HepG2 (cell line): ENCODE results near the gene TIMM44. TPM values are rescaled to one million over a fixed set of nuclear protein-coding genes. Genes with fewer than 3 reads are reported as not detected.
A peak's percentile ranks its signal among the peaks of the same experiment; 100 is the strongest.

Experiments
- ADNP ChIP-seq: sonication (generic); formaldehyde crosslinking; IDR thresholded peaks from 2 replicates; pipeline ENCODE4 v1.4.0; 2020; ENCODE audit warnings: missing genetic modification reagents
- ASH2L ChIP-seq: fragments of 300-600, 200-600 bp; sonication (generic); IDR thresholded peaks from 2 replicates; pipeline ENCODE4 v1.7.0; 2017; ENCODE audit warnings: low read depth, mild to moderate bottlenecking, moderate library complexity, mixed read lengths, low read length; ENCODE audit not compliant: insufficient read length
- EED ChIP-seq: sonication (generic); formaldehyde crosslinking; IDR thresholded peaks from 2 replicates; pipeline ENCODE4 v1.5.0; 2020; ENCODE audit warnings: mild to moderate bottlenecking, missing genetic modification reagents
- GATA4 ChIP-seq: sonication (generic); IDR thresholded peaks from 2 replicates; pipeline ENCODE4 v1.6.1; 2016; ENCODE audit warnings: antibody characterized with exemption, low read depth, borderline replicate concordance
- KLF16 ChIP-seq, 2 experiments: sonication (generic) in 1 of 2; formaldehyde crosslinking in 1 of 2; IDR thresholded peaks; 2 replicates each; pipeline versions ENCODE4 v1.6.1 to v1.8.0; 2016 to 2023; ENCODE audit warnings: missing genetic modification reagents in 2 of 2, missing compliant biosample characterization in 1 of 2
- KLF6 ChIP-seq: IDR thresholded peaks from 2 replicates; pipeline ENCODE4 v1.8.0; 2016; ENCODE audit warnings: missing biosample characterization, missing genetic modification reagents
- MAFK ChIP-seq, 2 experiments: IDR thresholded peaks in 1 of 2; conservative IDR thresholded peaks in 1 of 2; 2 replicates each; pipeline ENCODE4 v1.6.1; 2011; ENCODE audit warnings: improper control_type of control experiment in 2 of 2, low read length in 2 of 2
- NR2C2 ChIP-seq: sonication (generic); formaldehyde crosslinking; IDR thresholded peaks from 2 replicates; pipeline ENCODE4 v1.4.0; 2020; ENCODE audit warnings: missing genetic modification reagents, mild to moderate bottlenecking, moderate library complexity, borderline replicate concordance
- RELA ChIP-seq: sonication (generic); formaldehyde crosslinking; IDR thresholded peaks from 2 replicates; pipeline ENCODE4 v1.4.0; 2020; ENCODE audit warnings: missing genetic modification reagents
- TOE1 ChIP-seq: sonication (generic); formaldehyde crosslinking; IDR thresholded peaks from 2 replicates; pipeline ENCODE4 v1.4.0; 2020; ENCODE audit warnings: mild to moderate bottlenecking, missing genetic modification reagents
- ZKSCAN1 ChIP-seq: fragments of 150-350 bp; IDR thresholded peaks from 2 replicates; pipeline ENCODE4 v1.6.1; 2014; ENCODE audit warnings: low read length
- ZNF253 ChIP-seq: sonication (generic); formaldehyde crosslinking; IDR thresholded peaks from 2 replicates; pipeline ENCODE4 v1.8.0; 2022; ENCODE audit warnings: mild to moderate bottlenecking, missing genetic modification reagents, borderline replicate concordance
- ZNF530 ChIP-seq: sonication (generic); formaldehyde crosslinking; IDR thresholded peaks from 2 replicates; pipeline ENCODE4 v1.5.0; 2020; ENCODE audit warnings: low read depth, mild to moderate bottlenecking, missing genetic modification reagents
- ZNF569 ChIP-seq: sonication (generic); formaldehyde crosslinking; IDR thresholded peaks from 2 replicates; pipeline ENCODE4 v1.5.0; 2020; ENCODE audit warnings: mild to moderate bottlenecking, missing genetic modification reagents, moderate library complexity, borderline replicate concordance
- ZNF644 ChIP-seq: IDR thresholded peaks from 2 replicates; pipeline ENCODE4 v1.6.1; 2016; ENCODE audit warnings: low read depth
- polyA plus RNA-seq, 8 experiments: library from polyadenylated mRNA; depleted of rRNA in 3 of 8; stranded (reverse) in 7 of 8; unstranded in 1 of 8; fragments of >200 nt; fragmentation: Illumina TruSeq in 4 of 8; extraction: Trizol in 4 of 8; gene quantifications; 2 replicates each; pipeline versions ENCODE4 v1.2.1 to v1.2.3, GENCODE V29; 2011 to 2016; ENCODE audit warnings: low read depth in 4 of 8, missing spikeins in 1 of 8, mixed read lengths in 1 of 8; ENCODE audit not compliant: insufficient read depth in 1 of 8
- total RNA-seq, 5 experiments: library from RNA; depleted of rRNA; stranded (reverse); fragments of >200 nt; fragmentation: Illumina TruSeq; extraction: Trizol; gene quantifications; 2 replicates each; pipeline ENCODE4 v1.2.3, GENCODE V29; 2016; ENCODE audit warnings: low read depth in 1 of 5
- TF ChIP-seq, protein P1 (sequence below): sonication (generic); formaldehyde crosslinking; IDR thresholded peaks from 2 replicates; pipeline ENCODE4 v1.5.0; 2020; ENCODE audit warnings: missing genetic modification reagents
- TF ChIP-seq, protein P2 (sequence below): sonication (generic); formaldehyde crosslinking; IDR thresholded peaks from 2 replicates; pipeline ENCODE4 v1.9.0; 2021; ENCODE audit warnings: missing genetic modification reagents, borderline replicate concordance
- TF ChIP-seq, protein P3 (sequence below): sonication (generic); formaldehyde crosslinking; IDR thresholded peaks from 2 replicates; pipeline ENCODE4 v1.9.0; 2021; ENCODE audit warnings: missing genetic modification reagents, borderline replicate concordance
- TF ChIP-seq, protein P4 (sequence below): sonication (generic); formaldehyde crosslinking; IDR thresholded peaks from 2 replicates; pipeline ENCODE4 v1.4.0; 2020; ENCODE audit warnings: missing genetic modification reagents
- TF ChIP-seq, protein P5 (sequence below): sonication (generic); formaldehyde crosslinking; IDR thresholded peaks from 2 replicates; pipeline ENCODE4 v1.5.1; 2020; ENCODE audit warnings: missing genetic modification reagents, mild to moderate bottlenecking, borderline replicate concordance

Gene TIMM44
- total and polyA plus RNA-seq, 2 of the 13 experiments (the other 11 are each of a cell fraction or from before 2014, with no cell fraction given): 42.9 to 72.6 TPM

DNA sequence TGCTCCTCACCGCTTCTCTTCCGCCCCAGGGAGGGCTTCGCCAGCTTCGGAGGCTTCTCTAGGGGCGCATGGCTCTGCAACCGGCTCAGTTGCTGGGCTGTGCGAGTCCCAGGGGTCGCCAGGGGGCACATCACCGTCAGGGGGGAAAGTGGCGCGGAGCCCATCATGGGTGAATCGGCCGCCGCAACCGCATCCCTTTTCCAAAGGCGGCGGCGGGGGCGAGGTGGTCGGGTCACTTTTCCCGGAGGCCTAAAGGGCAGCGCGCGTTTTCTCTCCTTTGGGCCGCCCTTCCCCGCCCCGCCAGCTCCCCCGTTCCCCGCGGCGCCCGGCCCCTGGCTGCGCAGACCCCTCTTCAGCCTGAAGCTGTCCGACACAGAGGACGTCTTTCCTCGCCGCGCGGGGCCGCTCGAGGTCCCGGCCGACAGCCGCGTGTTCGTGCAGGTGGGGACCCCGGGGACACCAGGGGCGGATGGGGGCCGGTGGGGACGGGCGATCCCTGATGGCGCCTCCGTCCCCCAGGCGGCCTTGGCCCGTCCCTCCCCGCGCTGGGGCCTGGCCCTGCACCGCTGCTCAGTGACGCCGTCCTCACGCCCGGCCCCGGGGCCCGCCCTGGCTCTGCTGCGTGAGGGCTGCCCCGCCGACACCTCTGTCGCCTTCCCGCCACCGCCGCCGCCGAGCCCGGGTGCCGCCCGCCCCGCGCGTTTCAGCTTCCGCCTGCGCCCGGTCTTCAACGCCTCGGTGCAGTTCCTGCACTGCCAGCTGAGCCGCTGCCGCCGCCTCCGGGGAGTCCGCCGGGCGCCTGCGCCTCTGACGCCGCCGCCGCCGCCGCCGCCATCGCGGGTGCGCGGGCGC, 27.1 kb downstream of the TIMM44 start (continued):
- TF ChIP-seq, protein P1, sequence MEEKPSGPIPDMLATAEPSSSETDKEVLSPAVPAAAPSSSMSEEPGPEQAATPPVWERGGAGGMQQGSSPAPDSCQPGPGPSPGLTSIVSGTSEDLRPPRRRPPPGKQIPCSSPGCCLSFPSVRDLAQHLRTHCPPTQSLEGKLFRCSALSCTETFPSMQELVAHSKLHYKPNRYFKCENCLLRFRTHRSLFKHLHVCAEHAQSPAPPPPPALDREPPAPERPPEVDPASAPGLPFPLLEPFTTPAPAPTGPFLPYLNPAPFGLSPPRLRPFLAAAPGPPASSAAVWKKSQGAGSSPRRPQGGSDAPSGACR (CRISPR knock-in tag): no peak
- TF ChIP-seq, protein P2, sequence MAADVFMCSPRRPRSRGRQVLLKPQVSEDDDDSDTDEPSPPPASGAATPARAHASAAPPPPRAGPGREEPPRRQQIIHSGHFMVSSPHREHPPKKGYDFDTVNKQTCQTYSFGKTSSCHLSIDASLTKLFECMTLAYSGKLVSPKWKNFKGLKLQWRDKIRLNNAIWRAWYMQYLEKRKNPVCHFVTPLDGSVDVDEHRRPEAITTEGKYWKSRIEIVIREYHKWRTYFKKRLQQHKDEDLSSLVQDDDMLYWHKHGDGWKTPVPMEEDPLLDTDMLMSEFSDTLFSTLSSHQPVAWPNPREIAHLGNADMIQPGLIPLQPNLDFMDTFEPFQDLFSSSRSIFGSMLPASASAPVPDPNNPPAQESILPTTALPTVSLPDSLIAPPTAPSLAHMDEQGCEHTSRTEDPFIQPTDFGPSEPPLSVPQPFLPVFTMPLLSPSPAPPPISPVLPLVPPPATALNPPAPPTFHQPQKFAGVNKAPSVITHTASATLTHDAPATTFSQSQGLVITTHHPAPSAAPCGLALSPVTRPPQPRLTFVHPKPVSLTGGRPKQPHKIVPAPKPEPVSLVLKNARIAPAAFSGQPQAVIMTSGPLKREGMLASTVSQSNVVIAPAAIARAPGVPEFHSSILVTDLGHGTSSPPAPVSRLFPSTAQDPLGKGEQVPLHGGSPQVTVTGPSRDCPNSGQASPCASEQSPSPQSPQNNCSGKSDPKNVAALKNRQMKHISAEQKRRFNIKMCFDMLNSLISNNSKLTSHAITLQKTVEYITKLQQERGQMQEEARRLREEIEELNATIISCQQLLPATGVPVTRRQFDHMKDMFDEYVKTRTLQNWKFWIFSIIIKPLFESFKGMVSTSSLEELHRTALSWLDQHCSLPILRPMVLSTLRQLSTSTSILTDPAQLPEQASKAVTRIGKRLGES (CRISPR knock-in tag): no peak
- TF ChIP-seq KLF6 (CRISPR knock-in tag) (no peak), ZNF644 (no peak), KLF16 (CRISPR knock-in tag; IDR thresholded peaks at IDR 0.05) (no peak), ZNF569 (no peak), ZNF530 (CRISPR knock-in tag) (no peak), ADNP (no peak), TOE1 (CRISPR knock-in tag) (no peak), NR2C2 (CRISPR knock-in tag) (peak; percentile 49; the same call in 1 of the 2 replicates), ZKSCAN1 (no peak), GATA4 (no peak), MAFK (conservative IDR thresholded peaks at IDR 0.05 in 1 of 2, IDR thresholded peaks at IDR 0.05 in 1 of 2; ENCODE audit: low read length in 2 of 2) (no peak), ZNF253 (CRISPR knock-in tag) (0 out of 2 replicates have a peak, but pooled peaks have one; percentile 32), RELA (no peak), ASH2L (no peak), EED (CRISPR knock-in tag) (peak; percentile 18)
- TF ChIP-seq, protein P3, sequence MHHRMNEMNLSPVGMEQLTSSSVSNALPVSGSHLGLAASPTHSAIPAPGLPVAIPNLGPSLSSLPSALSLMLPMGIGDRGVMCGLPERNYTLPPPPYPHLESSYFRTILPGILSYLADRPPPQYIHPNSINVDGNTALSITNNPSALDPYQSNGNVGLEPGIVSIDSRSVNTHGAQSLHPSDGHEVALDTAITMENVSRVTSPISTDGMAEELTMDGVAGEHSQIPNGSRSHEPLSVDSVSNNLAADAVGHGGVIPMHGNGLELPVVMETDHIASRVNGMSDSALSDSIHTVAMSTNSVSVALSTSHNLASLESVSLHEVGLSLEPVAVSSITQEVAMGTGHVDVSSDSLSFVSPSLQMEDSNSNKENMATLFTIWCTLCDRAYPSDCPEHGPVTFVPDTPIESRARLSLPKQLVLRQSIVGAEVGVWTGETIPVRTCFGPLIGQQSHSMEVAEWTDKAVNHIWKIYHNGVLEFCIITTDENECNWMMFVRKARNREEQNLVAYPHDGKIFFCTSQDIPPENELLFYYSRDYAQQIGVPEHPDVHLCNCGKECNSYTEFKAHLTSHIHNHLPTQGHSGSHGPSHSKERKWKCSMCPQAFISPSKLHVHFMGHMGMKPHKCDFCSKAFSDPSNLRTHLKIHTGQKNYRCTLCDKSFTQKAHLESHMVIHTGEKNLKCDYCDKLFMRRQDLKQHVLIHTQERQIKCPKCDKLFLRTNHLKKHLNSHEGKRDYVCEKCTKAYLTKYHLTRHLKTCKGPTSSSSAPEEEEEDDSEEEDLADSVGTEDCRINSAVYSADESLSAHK (CRISPR knock-in tag): no peak
- TF ChIP-seq, protein P4, sequence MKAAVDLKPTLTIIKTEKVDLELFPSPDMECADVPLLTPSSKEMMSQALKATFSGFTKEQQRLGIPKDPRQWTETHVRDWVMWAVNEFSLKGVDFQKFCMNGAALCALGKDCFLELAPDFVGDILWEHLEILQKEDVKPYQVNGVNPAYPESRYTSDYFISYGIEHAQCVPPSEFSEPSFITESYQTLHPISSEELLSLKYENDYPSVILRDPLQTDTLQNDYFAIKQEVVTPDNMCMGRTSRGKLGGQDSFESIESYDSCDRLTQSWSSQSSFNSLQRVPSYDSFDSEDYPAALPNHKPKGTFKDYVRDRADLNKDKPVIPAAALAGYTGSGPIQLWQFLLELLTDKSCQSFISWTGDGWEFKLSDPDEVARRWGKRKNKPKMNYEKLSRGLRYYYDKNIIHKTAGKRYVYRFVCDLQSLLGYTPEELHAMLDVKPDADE (CRISPR knock-in tag): no peak
- TF ChIP-seq, protein P5, sequence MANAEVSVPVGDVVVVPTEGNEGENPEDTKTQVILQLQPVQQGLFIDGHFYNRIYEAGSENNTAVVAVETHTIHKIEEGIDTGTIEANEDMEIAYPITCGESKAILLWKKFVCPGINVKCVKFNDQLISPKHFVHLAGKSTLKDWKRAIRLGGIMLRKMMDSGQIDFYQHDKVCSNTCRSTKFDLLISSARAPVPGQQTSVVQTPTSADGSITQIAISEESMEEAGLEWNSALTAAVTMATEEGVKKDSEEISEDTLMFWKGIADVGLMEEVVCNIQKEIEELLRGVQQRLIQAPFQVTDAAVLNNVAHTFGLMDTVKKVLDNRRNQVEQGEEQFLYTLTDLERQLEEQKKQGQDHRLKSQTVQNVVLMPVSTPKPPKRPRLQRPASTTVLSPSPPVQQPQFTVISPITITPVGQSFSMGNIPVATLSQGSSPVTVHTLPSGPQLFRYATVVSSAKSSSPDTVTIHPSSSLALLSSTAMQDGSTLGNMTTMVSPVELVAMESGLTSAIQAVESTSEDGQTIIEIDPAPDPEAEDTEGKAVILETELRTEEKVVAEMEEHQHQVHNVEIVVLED (CRISPR knock-in tag): no peak
